ENCODE data around the gene RHBDD3.

The RHBDD3 gene

DNA sequence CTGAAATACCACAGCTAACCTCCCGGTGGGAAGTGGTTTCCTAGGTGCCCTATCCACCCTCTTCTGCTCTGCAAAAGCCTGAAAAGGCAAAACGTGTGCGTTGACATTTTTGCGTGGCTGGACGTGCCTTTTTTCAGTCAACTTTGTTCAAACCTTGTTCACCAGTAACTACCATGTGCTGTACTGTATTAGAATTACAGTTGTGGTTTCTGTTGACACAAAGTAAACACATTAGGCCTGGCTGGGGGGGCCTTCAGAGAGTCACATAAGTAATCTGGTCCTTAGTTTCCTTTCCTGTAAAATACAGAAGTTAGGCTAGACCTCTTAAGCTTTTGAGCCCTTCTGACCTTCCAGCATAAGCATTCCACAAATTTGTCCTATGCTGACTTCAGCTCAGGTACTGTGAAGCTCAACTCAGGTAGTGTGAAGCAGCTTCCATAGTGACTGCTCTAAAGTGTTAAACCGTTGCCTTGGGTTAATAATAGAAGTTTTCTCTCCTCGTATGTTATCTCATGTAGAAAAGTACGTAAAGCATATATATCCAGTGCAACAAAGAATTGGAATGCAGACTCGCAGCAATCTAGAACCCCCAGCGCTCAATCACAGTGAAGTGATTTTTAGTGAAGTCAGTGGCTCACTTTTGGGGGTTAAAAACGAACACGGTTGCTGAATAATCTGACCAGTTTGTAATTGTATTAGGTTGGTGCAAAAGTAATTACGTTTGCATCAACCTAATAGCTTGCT, 2.1 kb upstream of the RHBDD3 start:
- Mint-ChIP-seq H3K4me1 (ENCODE audit: low read depth in 2 of 2) (peaks cover 56 to 72% of the 10 kb centered on the region in 2 donors), H3K9me3 (no peaks in the 10 kb centered on the region), H3K27me3 (no peaks in the 10 kb centered on the region), H3K36me3 (ENCODE audit: insufficient read depth) (peaks cover 64% of the 10 kb centered on the region), H3K4me3 (peak overlapping the region; percentile 86 to 90), H3K27ac (peak overlapping the region; percentile 97 to 98)
- DNase-seq = no peak
- no peak for ATAC-seq (replicated peaks)

DNA sequence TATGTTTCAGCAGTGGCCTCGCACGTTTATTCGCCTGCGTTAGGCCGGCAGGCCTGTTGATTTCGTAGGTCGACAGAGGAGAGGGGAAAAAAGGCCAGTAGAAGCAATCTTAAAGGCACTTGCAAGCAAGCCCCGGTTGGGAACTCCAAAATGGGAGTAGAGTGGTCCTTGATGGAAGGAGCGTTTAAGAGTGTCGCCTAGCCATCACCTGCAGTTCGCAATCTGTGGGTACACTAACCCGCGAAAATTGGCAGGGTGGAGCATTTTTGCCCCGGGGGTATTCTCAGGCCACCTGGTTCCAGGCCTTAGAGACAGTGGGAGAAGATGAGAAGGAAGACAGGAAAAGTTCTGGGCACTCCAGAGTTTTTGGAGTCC, 1.4 kb upstream of the RHBDD3 start:
- Mint-ChIP-seq H3K27ac (peak overlapping the region; percentile 97 to 98), H3K27me3 (no peaks in the 10 kb centered on the region), H3K4me3 (peak overlapping the region; percentile 86 to 90), H3K36me3 (ENCODE audit: insufficient read depth) (peaks cover 57% of the 10 kb centered on the region), H3K4me1 (ENCODE audit: low read depth in 2 of 2) (peaks cover 51 to 65% of the 10 kb centered on the region in 2 donors), H3K9me3 (no peaks in the 10 kb centered on the region)
- DNase-seq (no peak), ATAC-seq (replicated peaks) (no peak)

DNA sequence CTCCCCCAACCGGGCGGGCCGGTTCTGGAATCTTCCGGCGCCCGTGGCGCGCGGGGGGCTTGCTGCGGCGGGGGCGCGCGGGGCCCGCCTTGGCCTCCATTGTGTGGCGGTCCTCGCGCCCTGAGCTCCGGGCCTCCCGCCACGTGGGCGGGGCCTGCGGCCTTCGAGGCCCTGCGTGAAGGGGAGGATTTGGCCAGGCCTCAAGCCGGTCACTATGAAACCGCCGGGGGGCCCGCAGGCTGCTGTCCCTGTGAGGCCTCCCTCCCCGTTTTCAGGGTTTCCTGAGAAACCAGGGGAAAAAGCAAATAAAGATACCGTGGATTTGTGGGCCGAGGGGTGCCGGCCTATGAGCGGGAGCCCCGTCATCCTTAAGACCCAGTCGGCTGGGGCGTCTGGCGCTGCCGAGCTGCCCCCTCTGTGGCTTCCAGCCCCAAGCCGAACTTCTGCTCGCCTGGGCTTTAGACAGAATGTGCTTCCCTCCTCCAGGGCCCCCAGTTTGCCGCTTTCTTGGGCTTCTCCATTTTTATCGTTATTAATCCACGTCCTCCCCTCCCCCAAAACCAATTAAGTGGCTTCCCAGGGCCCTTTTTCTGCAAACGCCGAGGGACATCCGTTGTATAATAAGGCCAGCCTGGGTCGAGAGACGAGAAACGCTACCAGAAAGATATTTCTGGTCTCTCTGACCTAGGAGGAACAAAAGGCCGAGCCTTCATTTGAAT, 889 bp upstream of the RHBDD3 start:
- DNase-seq (peak; percentile 17 to 33 (median 25)), ATAC-seq (replicated peaks) (peak; percentile 18)
- Mint-ChIP-seq H3K4me1 (ENCODE audit: low read depth in 2 of 2) (peaks cover 49 to 59% of the 10 kb centered on the region in 2 donors), H3K36me3 (ENCODE audit: insufficient read depth) (peaks cover 51% of the 10 kb centered on the region), H3K27me3 (no peaks in the 10 kb centered on the region), H3K9me3 (no peaks in the 10 kb centered on the region), H3K27ac (peak overlapping the region; percentile 97 to 98), H3K4me3 (peak overlapping the region; percentile 86 to 90)

DNA sequence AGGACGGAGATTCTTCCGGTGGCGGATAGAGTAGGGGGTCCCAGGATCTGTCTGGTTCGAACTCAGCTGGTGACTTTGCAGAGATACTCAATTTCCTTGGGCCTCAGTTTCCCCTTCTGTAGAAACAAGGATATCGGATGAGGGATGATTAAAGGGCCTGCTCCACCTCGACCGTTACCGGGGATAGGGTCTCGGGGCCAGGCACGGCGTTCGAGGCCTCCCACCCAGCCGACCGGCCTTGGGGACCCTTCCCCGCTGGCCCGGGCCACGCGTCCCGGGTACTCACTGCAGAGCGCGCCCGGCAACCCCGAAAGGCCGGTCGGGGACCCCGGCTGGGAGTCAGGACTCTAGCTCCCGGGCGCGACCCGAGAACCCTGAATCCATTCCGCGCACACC, 321 bp downstream of the RHBDD3 start:
- ATAC-seq (replicated peaks) (no peak), DNase-seq (no peak)
- Mint-ChIP-seq H3K4me1 (ENCODE audit: low read depth in 2 of 2) (peaks cover 42 to 47% of the 10 kb centered on the region in 2 donors), H3K4me3 (peak overlapping the region; percentile 86 to 90), H3K9me3 (no peaks in the 10 kb centered on the region), H3K27ac (peak overlapping the region; percentile 97 to 98), H3K27me3 (no peaks in the 10 kb centered on the region), H3K36me3 (ENCODE audit: insufficient read depth) (peaks cover 41% of the 10 kb centered on the region)

- DNase-seq = no peak
- H3K9me3 Mint-ChIP-seq = no peaks in the 10 kb centered on the region
Measured at GRCh38 chr22:29266564-29267461, 968 bp downstream of the RHBDD3 start.

GRCh38 chr22:29265929-29266328, 1.9 kb downstream of the RHBDD3 start:
- DNase-seq = no peak
- peaks cover 31% of the 10 kb centered on the region for H3K36me3 Mint-ChIP-seq (ENCODE audit: insufficient read depth)
- no peaks in the 10 kb centered on the region for H3K27me3 Mint-ChIP-seq
- no peak for ATAC-seq (replicated peaks)
- peaks cover 31 to 33% of the 10 kb centered on the region in 2 donors for H3K4me1 Mint-ChIP-seq (ENCODE audit: low read depth in 2 of 2)
- peak overlapping the region; percentile 86 to 90 for H3K4me3 Mint-ChIP-seq
- no peaks in the 10 kb centered on the region for H3K9me3 Mint-ChIP-seq
- peak overlapping the region in 1 of 2 donors; percentile 41 for H3K27ac Mint-ChIP-seq

More at GRCh38 chr22:29266564-29267461, 968 bp downstream of the RHBDD3 start:
- H3K4me3 Mint-ChIP-seq = peak overlapping the region; percentile 86 to 90
- peaks cover 36 to 41% of the 10 kb centered on the region in 2 donors for H3K4me1 Mint-ChIP-seq (ENCODE audit: low read depth in 2 of 2)
- H3K27ac Mint-ChIP-seq = peak overlapping the region; percentile 97 to 98
- H3K27me3 Mint-ChIP-seq = no peaks in the 10 kb centered on the region
- no peak for ATAC-seq (replicated peaks)
- H3K36me3 Mint-ChIP-seq (ENCODE audit: insufficient read depth) = peaks cover 37% of the 10 kb centered on the region

DNA sequence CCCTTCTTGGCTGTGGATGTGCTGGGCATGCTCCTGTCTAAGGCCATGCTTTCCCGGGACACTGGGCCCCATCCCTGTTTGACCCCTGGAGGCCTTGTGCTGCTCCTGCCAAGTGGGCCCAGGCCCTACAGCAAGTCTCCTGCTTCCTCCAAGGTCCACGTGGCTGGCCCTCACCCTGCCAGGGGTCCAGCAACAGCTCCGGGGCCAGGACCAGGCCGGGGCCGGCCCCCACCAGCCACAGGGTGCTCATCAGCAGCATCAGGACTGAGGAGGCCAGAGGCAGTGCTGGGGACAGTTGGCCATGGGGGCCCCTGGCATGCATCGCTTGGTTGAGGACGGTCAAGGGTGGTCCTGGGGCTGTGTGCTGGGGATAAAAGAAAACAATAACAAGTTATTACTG, 2.5 kb downstream of the RHBDD3 start:
- Mint-ChIP-seq H3K27me3 (no peaks in the 10 kb centered on the region), H3K4me3 (no peak overlapping the region), H3K4me1 (ENCODE audit: low read depth in 2 of 2) (peaks cover 25 to 27% of the 10 kb centered on the region in 2 donors), H3K36me3 (ENCODE audit: insufficient read depth) (peaks cover 24% of the 10 kb centered on the region), H3K27ac (no peak overlapping the region), H3K9me3 (no peaks in the 10 kb centered on the region)
- DNase-seq (no peak), ATAC-seq (replicated peaks) (no peak)

GRCh38 chr22:29263791-29264276, 3.9 kb downstream of the RHBDD3 start:
- Mint-ChIP-seq H3K27me3 (no peaks in the 10 kb centered on the region), H3K4me3 (no peak overlapping the region), H3K4me1 (ENCODE audit: low read depth in 2 of 2) (peaks cover 13 to 15% of the 10 kb centered on the region in 2 donors), H3K27ac (no peak overlapping the region), H3K9me3 (no peaks in the 10 kb centered on the region), H3K36me3 (ENCODE audit: insufficient read depth) (peaks cover 16% of the 10 kb centered on the region)
- DNase-seq (no peak), ATAC-seq (replicated peaks) (no peak)

GRCh38 chr22:29260601-29261315, 7.0 kb downstream of the RHBDD3 start:
- Mint-ChIP-seq H3K27me3 (no peaks in the 10 kb centered on the region), H3K4me1 (ENCODE audit: low read depth in 2 of 2) (no peaks in the 10 kb centered on the region), H3K27ac (no peak overlapping the region), H3K9me3 (no peaks in the 10 kb centered on the region), H3K4me3 (no peak overlapping the region), H3K36me3 (ENCODE audit: insufficient read depth) (no peaks in the 10 kb centered on the region)
- ATAC-seq (replicated peaks) (no peak), DNase-seq (no peak)

GRCh38 chr22:29260031-29260560, 7.7 kb downstream of the RHBDD3 start:
- peaks cover 0 to 6% of the 10 kb centered on the region in 2 donors for H3K27me3 Mint-ChIP-seq
- H3K4me3 Mint-ChIP-seq = no peak overlapping the region
- no peaks in the 10 kb centered on the region for H3K9me3 Mint-ChIP-seq
- no peaks in the 10 kb centered on the region for H3K36me3 Mint-ChIP-seq (ENCODE audit: insufficient read depth)
- ATAC-seq (replicated peaks) (no peak), DNase-seq (no peak)
- no peaks in the 10 kb centered on the region for H3K4me1 Mint-ChIP-seq (ENCODE audit: low read depth in 2 of 2)
- no peak overlapping the region for H3K27ac Mint-ChIP-seq

DNA sequence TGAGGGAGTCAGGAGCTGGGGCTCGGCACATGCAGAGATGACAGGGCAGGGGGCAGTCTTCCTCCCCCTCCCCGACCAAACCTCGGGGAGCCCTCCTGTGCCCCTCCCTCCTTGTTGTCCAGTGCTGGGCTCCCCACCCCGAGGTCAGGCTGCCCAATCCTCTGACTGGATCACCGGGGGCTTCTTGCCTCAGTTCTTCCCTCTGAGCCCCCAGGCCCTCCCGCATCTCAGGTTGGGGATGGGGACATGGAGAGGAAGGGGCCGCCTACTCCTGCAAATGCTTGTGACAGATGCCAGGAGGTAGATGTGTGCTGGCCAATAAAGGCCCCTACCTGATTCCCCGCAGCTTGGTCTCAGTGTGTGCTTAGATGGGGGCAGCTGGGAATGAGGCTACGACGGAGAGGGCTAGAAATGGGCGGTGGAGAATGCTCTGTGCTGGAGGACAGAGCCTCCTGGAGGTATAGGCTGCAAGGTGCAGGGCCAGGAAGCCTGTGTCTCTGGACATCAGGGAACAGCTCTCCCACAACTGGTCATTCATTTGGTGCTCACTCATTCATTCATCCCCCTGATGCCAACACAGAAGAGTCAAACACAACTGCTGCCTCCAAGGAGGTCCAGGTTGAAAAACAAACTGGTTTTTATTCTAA, 8.4 kb downstream of the RHBDD3 start:
- Mint-ChIP-seq H3K9me3 (no peaks in the 10 kb centered on the region), H3K4me3 (no peak overlapping the region), H3K27ac (no peak overlapping the region), H3K4me1 (ENCODE audit: low read depth in 2 of 2) (peaks cover 0 to 1% of the 10 kb centered on the region in 2 donors), H3K27me3 (peaks cover 0 to 6% of the 10 kb centered on the region in 2 donors), H3K36me3 (ENCODE audit: insufficient read depth) (no peaks in the 10 kb centered on the region)
- DNase-seq (no peak), ATAC-seq (replicated peaks) (no peak)
